ENCODE results near the gene MPP2. TPM values are rescaled to one million over a fixed set of nuclear protein-coding genes. Genes with fewer than 3 reads are reported as not detected.

The MPP2 gene
- total RNA-seq, 1 donor from 2014 or later, result 51.6 TPM

DNA sequence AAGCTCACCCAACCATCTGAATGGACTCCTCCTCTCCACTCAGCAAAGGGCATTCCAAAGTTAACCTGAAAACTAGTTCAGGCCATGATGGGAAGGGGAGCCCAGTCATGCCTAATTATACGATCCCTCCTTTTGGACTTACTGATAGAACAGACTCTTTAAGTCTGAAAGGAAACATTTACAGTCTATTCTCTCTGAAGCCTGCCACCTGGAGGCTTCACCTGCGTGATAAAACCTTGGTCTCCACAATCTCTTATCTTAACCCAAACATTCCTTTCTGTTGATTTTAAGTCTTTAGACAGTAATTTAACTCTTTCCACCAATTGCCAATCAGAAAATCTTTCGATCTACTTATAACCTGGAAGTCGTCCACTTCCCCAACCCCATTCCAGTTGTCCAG is 9.0 kb upstream of the MPP2 start:
- TF ChIP-seq, protein P1, sequence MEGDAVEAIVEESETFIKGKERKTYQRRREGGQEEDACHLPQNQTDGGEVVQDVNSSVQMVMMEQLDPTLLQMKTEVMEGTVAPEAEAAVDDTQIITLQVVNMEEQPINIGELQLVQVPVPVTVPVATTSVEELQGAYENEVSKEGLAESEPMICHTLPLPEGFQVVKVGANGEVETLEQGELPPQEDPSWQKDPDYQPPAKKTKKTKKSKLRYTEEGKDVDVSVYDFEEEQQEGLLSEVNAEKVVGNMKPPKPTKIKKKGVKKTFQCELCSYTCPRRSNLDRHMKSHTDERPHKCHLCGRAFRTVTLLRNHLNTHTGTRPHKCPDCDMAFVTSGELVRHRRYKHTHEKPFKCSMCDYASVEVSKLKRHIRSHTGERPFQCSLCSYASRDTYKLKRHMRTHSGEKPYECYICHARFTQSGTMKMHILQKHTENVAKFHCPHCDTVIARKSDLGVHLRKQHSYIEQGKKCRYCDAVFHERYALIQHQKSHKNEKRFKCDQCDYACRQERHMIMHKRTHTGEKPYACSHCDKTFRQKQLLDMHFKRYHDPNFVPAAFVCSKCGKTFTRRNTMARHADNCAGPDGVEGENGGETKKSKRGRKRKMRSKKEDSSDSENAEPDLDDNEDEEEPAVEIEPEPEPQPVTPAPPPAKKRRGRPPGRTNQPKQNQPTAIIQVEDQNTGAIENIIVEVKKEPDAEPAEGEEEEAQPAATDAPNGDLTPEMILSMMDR (IDR thresholded peaks at IDR 0.05; ENCODE audit: partially characterized antibody, unreplicated experiment), result no peak
- peaks cover 1% of the 10 kb centered on the region for H3K4me1 Mint-ChIP-seq (ENCODE audit: low read depth, unreplicated experiment)
- peaks cover 7% of the 10 kb centered on the region for H3K36me3 Mint-ChIP-seq (ENCODE audit: unreplicated experiment)
- no peaks in the 10 kb centered on the region for H3K9me3 Mint-ChIP-seq (ENCODE audit: unreplicated experiment)
- H3K27ac Mint-ChIP-seq (ENCODE audit: unreplicated experiment), result no peak overlapping the region
- DNase-seq, result no peak
- H3K4me3 Mint-ChIP-seq (ENCODE audit: unreplicated experiment), result no peak overlapping the region
- peaks cover 3% of the 10 kb centered on the region for H3K27me3 Mint-ChIP-seq (ENCODE audit: unreplicated experiment)

DNA sequence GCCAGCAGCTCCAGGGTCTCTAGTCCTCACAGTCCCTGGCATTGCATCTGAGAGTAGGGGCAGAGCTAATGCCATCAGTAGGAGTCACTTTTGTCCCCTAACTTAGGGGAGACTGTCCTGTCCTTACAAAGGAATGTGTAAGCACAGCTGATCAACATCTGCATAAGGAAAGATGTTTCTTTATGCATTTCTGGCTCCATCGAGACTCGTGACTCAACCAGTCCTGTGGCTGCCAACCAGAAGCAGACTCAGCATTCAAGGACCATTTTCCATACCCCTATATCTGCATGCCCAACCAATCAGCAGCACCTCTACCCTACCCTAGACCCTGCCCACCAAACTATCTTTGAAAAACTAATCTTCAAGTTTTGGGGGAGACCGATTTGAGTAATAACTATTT is 8.2 kb upstream of the MPP2 start:
- Mint-ChIP-seq H3K4me3 (ENCODE audit: unreplicated experiment) (no peak overlapping the region), H3K36me3 (ENCODE audit: unreplicated experiment) (peaks cover 7% of the 10 kb centered on the region), H3K27ac (ENCODE audit: unreplicated experiment) (no peak overlapping the region), H3K27me3 (ENCODE audit: unreplicated experiment) (peaks cover 3% of the 10 kb centered on the region), H3K4me1 (ENCODE audit: low read depth, unreplicated experiment) (peaks cover under 1% of the 10 kb centered on the region), H3K9me3 (ENCODE audit: unreplicated experiment) (no peaks in the 10 kb centered on the region)
- no peak for DNase-seq
- TF ChIP-seq, protein P1 (IDR thresholded peaks at IDR 0.05; ENCODE audit: partially characterized antibody, unreplicated experiment), result no peak

DNA sequence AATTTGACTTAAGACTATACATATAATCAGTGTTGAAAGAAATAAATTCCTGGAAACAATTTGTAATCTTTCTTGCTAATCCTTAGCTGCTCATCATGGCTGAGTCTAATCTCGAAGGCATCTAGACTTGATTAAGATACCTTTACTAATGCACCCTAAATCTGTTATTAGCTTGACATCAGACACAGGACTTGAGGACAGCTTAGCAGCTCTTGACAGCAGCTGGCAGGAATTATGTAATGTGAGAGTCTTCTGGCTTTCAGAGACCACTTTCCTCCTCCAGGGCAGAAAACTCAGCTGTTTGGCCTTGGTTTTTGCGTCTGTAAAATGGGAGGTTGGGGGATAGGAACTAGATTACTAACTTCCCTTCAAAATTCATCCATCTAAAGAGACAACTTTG is 7.1 kb upstream of the MPP2 start:
- TF ChIP-seq, protein P1 (IDR thresholded peaks at IDR 0.05; ENCODE audit: partially characterized antibody, unreplicated experiment), result no peak
- no peak overlapping the region for H3K4me3 Mint-ChIP-seq (ENCODE audit: unreplicated experiment)
- H3K27ac Mint-ChIP-seq (ENCODE audit: unreplicated experiment), result no peak overlapping the region
- H3K36me3 Mint-ChIP-seq (ENCODE audit: unreplicated experiment), result peaks cover 7% of the 10 kb centered on the region
- no peaks in the 10 kb centered on the region for H3K9me3 Mint-ChIP-seq (ENCODE audit: unreplicated experiment)
- H3K27me3 Mint-ChIP-seq (ENCODE audit: unreplicated experiment), result peaks cover 3% of the 10 kb centered on the region
- H3K4me1 Mint-ChIP-seq (ENCODE audit: low read depth, unreplicated experiment), result peaks cover 4% of the 10 kb centered on the region
- DNase-seq, result no peak

DNA sequence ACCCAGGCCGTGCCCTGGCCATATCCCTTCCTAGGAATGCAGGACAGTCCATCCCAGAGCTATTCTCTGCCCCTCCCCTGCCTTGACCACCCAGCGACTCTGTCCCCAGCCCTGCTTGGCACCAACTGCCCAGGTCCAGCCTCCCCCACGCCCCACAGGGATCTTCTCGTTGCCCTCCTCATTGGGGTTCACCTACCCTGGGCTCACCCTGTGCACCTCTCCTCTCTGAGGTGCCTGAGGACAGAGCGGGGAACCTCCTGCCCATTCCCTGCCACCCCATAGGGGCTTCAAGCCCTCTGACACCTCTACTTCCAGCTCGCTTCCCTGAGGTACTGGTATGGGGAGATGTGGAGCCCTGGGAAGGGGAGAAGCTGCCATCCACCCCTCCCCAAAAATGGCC is 6.2 kb upstream of the MPP2 start:
- DNase-seq, result no peak
- peaks cover under 1% of the 10 kb centered on the region for H3K9me3 Mint-ChIP-seq (ENCODE audit: unreplicated experiment)
- no peak overlapping the region for H3K27ac Mint-ChIP-seq (ENCODE audit: unreplicated experiment)
- no peak overlapping the region for H3K4me3 Mint-ChIP-seq (ENCODE audit: unreplicated experiment)
- H3K4me1 Mint-ChIP-seq (ENCODE audit: low read depth, unreplicated experiment), result peaks cover 5% of the 10 kb centered on the region
- no peaks in the 10 kb centered on the region for H3K27me3 Mint-ChIP-seq (ENCODE audit: unreplicated experiment)
- TF ChIP-seq, protein P1 (IDR thresholded peaks at IDR 0.05; ENCODE audit: partially characterized antibody, unreplicated experiment), result no peak
- peaks cover 7% of the 10 kb centered on the region for H3K36me3 Mint-ChIP-seq (ENCODE audit: unreplicated experiment)

DNA sequence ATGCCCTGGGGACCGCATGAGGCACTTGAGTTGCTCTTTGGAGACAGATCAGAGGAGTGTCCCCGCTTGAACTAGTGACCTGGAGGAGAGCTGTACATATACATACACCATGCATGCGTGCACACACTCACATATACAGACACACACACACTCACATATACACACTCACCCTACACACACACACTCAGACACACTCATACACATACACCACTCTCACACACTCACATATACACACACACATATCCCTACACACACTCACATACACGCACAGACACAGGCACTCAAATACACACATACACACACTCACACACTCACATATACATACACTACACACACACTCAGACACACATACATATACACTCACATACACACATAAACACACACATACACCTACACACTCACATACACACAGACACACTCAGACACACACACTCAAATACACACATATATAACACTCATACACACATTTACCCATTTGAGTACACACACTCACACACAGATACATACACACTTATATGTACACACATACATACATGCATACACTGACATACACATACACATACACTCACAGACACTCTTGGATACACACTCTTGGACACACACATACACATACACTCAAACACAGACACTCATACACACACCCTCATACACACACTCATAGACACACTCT is 5.4 kb upstream of the MPP2 start:
- no peak for DNase-seq
- H3K4me1 Mint-ChIP-seq (ENCODE audit: low read depth, unreplicated experiment), result peaks cover 5% of the 10 kb centered on the region
- H3K36me3 Mint-ChIP-seq (ENCODE audit: unreplicated experiment), result peaks cover 7% of the 10 kb centered on the region
- no peak overlapping the region for H3K27ac Mint-ChIP-seq (ENCODE audit: unreplicated experiment)
- peaks cover 3% of the 10 kb centered on the region for H3K27me3 Mint-ChIP-seq (ENCODE audit: unreplicated experiment)
- peaks cover 5% of the 10 kb centered on the region for H3K9me3 Mint-ChIP-seq (ENCODE audit: unreplicated experiment)
- H3K4me3 Mint-ChIP-seq (ENCODE audit: unreplicated experiment), result no peak overlapping the region
- TF ChIP-seq, protein P1 (IDR thresholded peaks at IDR 0.05; ENCODE audit: partially characterized antibody, unreplicated experiment), result no peak
